Stimulated activated CD8-positive, alpha-beta memory T cell treated with anti-CD3 and anti-CD28 coated beads, Interleukin-4, amount 100 ng/mL, for 48 hours (primary cell): ENCODE data around the gene FOLR3.
"Not testable (repeated sequence)": the region's sequence is repeated elsewhere in the genome, so short reads cannot be mapped to it uniquely, and the experiment has no call there.

Source experiments
- DNase-seq: peaks from one replicate; pipeline ENCODE4 v3.0.0-alpha.2; 2020

Gene FOLR3

DNA sequence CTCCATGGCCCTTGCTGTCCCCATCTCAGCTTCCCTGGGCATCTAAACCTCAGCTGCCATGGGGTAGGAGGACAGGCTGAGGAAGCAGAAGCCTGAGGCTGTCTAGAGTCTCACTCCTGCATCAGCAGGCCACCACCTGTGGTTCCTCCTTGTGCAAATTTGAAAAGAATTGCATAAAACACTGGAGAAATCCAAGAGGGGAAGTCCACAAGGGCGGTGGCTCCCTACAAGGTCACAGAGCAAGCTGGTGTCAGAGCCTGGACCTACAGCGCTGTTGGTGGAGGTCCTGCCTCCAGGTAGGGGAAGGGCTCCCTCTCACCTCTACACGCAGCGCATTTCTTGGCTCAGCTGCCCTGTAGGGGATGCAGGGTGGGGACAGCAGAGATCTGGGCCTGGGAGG lies at the start of gene FOLR3:
Gene FOLR3, plus strand, starts transcription at position 253 of the 400 bp plus-strand sequence. CDS start 228 bp downstream, outside the sequence.
- not testable (repeated sequence) for DNase-seq

DNA sequence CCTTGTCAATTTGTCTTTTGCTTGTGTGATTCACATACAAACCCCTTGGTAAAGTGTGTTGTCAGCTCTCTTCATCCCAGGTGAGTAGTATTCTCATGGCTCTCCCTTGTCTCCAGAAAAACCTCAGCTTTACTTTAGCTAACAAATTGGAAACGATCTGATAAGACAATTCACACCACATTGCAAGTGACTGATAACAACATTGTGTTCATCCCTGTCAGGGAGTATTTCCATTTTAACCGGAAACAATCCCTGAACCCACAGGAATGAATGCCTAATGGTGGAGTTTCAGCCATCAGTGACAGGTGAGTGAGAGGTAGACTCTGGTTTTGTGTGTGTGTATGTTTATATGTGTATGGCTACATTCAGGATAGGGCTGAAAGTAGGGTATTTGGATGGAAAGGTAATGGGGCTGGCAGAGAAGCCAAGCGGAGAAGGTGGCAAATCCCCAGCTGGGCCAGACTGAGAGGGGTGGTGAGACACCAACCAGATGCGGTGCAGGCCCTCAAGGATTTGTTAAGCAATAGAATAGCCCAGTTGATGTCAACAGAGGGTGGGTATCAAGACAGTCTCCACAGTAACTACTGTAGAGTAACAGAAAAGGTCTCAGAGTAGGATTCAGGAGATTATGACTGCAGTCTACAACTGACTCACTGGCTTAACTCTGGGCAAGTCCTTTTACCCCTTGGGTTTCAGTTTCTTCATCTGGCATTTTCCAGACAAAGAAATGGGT lies 47.3 kb upstream of the FOLR3 start:
- DNase-seq = no peak

DNA sequence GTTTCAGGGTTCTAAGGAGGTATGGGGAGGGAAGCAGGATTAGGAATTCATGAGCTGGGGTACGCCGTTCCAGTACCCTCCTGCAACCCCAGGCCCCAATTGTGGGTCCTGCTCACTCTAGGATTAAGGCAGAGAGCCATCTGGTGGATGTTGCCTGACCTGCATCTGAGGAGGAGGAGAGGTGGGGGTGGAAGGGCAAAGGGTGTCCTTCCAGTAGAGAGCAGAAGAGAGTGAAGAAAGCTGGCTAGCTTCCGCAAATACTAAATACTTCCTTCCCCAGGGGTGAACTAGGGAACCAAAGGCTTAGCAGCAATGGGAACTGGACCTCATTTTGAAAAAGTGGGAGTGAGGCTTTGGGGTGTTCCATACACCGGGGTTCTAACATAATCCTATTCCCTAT lies 44.2 kb upstream of the FOLR3 start:
- peak; percentile 69 for DNase-seq

DNA sequence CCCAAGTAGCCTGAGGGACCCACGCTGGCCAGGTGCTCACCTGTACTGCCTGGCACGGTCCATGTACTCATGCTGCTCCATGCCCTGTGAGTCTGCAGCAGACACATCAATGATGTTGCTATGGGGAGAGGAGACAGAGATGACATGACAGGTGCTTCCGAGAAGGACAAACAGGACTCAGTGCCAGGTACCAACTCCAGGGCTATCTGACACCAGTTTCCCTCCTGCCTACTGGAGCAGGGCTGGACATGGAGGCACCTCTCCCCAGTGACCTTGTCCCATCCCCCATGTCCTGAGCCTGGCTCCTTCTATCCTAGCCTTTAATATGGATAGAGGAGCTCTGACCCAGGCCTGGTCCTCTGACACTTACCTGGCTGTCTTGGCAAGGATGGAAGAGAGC lies 36.8 kb upstream of the FOLR3 start:
- no peak for DNase-seq

- DNase-seq = no peak
Measured at GRCh38 chr11:72100009-72100408, 35.5 kb upstream of the FOLR3 start.

DNA sequence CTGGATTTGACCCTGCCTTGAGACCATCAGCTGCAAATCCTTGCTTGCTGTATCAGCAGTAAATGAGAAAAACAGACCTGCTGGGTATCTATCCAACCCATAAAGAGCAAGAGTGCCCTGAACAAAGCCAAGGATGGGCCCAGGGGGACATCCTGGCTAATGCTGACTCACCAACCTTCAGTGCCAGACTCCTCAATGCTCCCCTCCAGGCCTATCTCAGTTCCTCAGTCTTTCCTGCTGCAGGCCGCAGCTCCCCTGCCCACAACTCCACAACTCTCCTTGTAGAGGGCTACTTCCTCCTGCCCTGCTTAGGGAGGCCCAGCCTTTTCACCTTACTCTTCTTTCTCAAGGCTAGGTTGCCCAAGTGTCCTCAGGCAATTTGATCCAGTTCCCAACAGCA lies 35.1 kb upstream of the FOLR3 start:
- no peak for DNase-seq

DNA sequence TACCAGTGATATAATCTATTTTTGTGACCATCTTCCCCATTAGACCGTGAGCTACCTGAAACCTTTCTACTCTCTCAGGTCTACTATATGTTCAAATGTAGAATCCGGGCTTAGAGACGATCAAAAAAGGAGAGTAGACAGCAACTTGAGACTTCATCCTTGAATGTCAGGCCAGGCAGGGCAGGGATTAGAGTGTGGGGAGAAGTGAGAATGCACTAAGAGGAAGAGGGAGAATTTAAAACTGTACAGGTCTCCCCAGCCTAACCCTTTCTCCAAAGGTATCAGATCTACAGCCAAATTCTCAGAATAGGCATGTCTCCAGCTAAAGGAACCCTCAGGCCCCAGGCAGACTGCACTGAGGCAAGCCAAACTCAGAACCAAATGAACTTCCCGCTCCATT lies 33.4 kb upstream of the FOLR3 start:
- DNase-seq = no peak

DNA sequence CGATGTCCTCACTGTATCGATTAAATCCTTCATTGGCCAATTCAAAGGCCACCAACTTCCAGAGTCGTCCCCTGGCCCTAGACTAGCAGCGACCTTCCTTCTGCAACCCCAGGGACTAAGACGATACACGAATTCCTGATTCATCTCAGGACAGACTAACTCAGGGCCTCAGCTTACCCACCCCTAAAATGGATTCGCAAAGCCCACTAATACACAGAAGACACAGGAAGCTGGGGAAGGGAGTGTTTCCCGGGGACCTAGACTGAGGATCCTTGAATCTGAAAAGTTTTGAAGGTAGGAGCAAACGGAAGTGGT lies 32.9 kb upstream of the FOLR3 start:
- no peak for DNase-seq

DNA sequence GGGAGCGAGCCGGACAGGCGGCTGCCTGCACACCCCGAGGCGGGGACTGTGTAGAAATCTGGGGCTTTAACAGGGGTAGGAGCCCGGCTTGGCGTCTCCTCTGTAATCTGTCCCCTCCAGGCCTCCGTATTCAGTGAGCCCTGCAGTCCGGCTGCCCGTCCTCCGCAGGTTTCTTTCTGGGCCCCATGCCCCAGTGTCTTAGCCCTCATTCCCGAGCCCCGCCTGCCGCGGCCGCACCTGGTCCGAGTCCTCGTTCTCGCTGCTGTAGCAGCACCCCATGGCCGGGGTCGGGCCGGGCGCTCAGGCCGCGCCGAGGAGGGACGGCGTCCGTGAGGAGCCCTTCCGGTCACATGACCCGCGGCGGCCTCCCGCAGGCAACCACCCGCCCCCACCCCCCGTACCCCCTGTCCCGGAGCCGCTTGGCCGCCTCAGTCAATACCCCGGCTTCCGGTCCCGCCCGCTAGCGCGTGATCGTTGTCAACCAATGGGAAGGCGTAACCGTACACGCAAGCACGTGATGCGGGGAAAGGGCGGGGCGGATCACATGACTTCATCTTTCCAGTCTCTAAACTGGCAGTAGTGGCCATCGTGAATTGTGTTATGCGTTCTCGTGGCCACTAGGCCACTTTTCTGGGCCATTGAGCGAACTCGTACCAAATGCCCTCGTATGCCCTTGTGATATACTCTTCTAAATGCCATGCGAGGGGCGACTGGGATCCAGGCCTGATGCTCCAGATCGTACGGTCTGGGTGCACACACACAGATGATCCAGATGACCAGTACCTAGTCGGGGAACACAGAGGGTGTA lies 32.4 kb upstream of the FOLR3 start, which contains the start of gene LAMTOR1:
Gene LAMTOR1, minus strand, starts transcription at position 352 of the 808 bp plus-strand sequence. Its CDS starts 73 bp downstream, at position 279.
- DNase-seq = peak; percentile 99

DNA sequence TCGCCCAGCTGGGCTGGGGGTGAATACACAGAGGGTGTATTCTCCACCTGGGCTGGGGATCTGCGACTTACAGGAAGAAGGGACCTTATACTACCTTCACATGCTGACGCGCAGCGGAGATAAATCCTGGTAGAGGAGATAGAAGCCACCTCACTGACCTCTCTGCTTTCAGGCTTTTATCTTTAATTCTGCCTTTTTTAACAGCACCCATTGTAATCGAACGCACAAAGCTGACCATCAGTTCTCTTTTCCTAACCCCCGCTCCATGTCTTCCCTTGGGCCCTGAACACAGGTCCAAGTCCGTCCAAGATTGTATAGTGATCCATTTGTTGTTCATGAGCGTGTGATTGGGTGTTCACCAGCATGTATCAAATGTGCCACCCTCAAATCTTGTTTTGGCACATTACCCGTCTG lies 31.8 kb upstream of the FOLR3 start:
- DNase-seq = no peak

DNA sequence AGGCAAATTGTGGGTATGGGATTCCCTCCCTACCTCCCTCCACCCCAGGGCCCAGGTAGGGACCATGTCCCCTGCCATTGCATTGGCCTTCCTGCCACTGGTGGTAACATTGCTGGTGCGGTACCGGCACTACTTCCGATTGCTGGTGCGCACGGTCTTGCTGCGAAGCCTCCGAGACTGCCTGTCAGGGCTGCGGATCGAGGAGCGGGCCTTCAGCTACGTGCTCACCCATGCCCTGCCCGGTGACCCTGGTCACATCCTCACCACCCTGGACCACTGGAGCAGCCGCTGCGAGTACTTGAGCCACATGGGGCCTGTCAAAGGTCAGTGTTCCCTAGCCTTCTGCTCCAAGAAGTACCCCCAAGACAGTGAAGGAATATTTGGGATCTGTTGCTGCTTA lies 29.6 kb upstream of the FOLR3 start, which contains the start of gene TOMT:
Gene TOMT, plus strand, starts transcription at position 37 of the 400 bp plus-strand sequence. Its CDS starts 28 bp downstream, at position 65.
- no peak for DNase-seq

- DNase-seq = no peak
Measured at GRCh38 chr11:72111300-72112142, 24.0 kb upstream of the FOLR3 start.

GRCh38 chr11:72112143-72112977 lies 23.2 kb upstream of the FOLR3 start, which contains the start of gene ANAPC15:
ANAPC15 (minus strand) TSS chr11:72112695; CDS start chr11:72111276, 1,419 bp downstream.
- peak; percentile 100 for DNase-seq

DNA sequence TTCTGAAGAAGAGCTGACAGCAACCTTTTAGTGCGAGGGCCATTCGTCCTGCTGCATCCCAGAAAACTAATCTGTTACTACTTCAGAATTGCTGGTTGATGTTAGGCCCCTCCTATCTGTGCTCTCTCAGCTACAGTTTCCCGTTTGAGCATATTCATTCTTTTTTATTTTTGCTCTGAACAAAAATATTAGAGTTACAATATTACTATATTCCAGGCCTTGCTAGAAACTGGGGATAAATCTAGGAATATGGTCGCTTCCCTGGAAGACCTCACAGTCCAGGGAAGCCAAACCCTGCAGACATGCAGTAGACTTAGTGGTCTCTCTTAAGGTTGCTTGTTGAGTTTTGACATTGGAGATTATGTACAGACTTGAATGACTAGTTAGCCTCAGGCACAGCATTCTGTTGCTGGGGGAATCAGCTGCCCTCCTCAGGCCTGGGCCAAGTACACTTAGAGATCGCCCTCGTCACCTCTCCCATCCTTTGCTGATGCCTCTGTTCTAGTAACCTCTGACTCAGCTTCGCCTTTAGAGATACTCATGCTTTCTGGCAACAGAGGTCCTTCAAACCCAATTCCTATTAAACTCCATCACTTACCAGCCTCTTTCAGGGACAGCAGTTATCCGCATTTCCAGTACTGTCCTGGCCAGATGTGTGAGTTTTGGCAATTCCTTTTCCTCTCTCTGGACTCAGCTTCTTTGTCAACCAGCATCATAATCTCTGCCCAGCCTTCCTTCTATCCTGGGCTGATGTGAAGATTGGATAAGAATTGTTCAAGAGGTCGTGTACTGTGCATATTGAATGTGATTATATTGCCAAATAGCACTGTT lies 22.3 kb upstream of the FOLR3 start:
- no peak for DNase-seq

GRCh38 chr11:72114570-72114969 lies 21.0 kb upstream of the FOLR3 start:
- DNase-seq = no peak

- DNase-seq = no peak
Measured at GRCh38 chr11:72116019-72116755, 19.3 kb upstream of the FOLR3 start.

DNA sequence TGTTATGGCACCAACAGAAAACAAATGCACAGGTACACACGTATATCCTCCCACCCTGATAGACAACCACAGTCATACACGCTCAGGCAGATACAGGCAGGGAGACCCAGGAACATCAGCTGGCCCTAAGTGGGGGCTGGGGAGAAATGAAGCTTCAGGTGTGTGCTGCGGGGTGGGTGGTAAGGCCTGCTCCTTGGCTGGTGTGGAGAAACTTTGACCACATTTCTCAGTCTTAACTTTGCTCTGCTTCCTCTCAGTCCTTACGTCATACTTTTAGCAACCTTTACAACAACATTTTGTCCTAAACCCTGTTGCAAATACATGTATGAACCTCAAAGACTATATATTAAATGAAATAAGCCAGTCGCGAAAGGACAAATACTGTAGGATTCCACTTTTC lies 16.3 kb upstream of the FOLR3 start:
- no peak for DNase-seq

DNA sequence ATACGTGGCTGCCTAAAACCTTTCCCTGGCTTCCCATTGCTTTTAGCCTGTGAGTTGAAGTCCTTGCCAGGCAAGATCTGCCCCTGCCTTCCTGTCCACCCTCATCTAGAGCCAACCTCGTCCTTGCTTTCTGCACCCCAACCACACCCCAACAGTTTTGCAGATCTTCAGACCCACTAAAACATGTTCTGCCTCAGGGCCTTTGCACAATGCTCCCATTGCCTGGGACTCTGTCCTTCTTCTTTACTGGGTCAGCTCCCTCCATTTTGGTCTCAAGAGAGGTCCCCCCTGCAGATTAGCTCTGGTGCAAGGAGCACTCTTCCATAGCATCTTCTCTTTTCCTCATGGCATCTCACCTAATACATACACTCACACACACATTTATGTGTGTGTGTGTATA lies 14.6 kb upstream of the FOLR3 start:
- no peak for DNase-seq

GRCh38 chr11:72122607-72123006 lies 12.9 kb upstream of the FOLR3 start:
- DNase-seq = no peak

DNA sequence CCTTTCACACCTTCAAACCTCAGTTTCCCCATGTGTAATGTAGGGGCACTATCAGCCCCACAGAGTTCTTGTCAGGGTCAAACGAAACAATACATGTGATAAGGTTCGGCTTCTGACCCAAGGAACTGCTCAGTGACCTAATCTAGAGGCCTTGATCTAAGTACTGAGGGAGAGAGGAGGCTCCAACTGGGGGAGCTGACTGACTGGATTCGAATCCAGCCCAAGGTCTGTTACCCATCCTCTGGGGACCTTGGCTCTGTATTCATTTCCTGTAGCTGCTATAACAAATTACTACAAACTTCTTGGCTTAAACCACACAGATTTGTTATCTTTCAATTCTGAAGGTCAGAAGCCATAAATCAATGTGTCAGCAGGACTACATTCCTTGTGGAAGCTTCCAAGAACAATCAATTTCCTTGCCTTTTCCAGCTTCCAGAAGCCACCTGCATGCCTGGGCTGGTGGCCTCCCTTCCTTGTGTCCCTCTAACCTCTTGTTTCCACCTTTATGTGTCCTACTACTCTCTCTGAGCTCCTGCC lies 12.3 kb upstream of the FOLR3 start:
- DNase-seq = no peak
